ENCODE data around the gene ISX.

The ISX gene

DNA sequence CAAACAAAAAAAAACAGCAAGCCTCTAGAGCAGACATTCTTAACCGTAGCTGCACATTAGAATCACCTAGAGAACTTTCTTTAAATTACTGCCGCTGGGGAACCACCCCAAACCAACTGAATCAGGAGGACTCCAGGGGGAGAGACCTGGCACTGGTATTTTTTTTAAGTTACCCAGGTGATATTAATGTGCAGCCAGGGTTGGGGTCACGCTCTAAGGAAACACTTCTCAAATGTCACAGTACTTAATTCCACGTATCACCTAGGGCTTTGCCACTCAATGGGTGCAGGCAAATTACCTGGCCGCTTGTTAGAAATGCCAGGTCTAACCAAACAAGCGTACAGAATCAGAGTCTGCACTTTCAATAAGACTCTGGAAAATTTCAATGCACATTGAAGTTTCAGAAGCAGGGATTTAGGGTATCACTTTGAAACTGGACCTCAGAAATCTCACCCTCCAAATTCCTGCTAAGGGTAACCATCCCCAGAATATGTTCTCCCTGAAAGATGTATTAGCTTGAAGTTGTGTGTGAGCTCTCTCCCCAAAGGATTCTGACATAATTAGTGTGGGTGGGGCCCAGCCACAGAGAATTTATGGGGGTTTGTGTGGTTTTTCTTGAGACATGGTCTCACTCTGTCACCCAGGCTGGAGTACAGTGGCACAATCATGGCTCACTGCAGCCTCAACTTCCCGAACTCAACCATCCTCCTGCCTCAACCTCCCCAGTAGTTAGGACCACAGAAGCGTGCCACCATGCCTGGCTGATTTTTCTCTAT, 12.7 kb upstream of the ISX start:
- FAIRE-seq = no peak

DNA sequence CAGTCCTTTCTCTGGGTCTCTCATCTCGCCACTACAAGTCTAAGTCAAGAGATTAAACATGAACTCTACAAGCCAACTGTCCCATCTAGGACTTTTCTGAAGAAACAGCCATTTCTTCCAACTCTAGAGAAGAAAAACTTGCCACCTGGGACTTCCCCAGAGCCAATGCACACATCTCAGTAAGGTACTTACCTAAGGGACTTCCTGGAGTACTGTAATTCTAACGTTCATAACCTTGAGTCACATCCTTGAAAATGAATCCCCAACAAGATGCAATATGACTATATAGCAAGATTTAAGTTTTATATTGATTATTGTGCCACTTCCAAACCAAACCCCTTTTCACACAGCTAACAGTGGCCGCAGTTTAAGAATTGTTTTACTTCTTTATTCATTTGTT, 11.9 kb upstream of the ISX start:
- FAIRE-seq = no peak

DNA sequence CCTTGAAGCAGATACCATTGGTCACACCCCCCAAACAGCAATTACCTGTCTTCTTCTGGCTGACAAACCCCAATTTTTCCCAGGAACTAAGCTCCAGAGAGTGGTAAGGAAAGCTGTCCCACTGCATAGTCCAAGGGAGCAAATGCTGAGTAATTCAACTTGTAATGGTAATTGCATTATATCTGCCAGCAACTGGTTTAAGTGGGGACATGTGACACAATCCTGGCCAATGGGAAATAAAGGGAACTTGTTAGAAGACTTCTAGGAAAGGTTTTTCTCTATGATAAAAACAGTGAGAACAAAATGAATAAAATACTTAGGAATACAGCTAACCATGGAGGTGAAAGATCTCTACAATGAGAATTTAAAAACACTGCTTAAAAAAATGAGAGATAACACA, 9.5 kb upstream of the ISX start:
- no peak for FAIRE-seq

DNA sequence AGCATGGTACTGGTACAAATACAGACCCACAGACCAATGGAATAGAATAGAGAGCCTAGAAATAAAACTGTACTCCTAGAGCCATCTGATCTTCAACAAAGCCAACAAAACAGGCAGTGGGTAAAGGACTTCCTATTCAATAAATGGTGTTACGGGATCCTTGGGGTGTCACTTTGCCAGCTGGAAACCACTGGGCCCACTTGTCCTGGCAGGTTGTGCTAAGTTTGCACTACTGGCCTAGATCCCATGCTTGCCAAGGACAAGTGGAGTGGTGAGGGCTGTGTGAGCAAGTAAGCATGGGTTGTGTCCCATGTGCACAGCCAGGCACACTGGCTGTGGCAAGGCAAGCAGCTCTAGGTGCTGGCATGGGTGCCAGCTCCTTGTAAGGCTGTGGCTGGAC, 8.8 kb upstream of the ISX start:
- FAIRE-seq = no peak

DNA sequence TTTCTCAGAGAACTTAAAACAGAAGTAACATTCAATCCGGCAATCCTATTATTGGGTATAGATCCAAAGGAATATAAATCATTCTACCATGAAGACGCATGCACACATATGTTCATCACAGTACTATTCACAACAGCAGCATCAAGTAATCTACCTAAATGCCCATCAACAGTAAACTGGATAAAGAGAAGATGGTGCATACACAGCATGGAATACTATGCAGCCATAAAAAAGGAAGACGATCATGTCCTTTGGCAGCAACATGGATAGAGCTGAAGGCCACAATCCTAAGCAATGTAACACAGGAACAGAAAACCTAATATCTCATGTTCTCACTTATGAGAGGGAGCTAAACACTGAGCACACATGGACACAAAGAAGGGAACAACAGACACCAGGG, 6.3 kb upstream of the ISX start:
- no peak for FAIRE-seq

DNA sequence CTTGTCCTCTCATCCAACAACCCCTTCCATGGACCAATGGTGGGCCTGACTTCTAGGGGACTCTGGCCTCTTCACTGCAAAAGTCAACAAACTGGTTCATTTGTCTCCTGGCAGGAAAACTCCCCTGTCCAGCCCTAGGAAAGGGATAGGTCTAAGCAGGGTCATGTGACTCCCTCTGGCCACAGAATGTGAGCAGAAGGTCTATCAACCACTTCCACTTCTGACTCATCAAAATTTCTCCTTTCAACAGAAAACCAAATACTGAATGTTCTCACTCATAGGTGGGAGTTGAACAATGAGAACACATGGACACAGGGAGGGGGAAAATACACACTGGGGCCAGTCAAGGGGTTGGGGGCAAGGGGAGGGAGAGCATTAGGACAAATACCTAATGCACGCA, 1.3 kb upstream of the ISX start:
- FAIRE-seq = no peak

DNA sequence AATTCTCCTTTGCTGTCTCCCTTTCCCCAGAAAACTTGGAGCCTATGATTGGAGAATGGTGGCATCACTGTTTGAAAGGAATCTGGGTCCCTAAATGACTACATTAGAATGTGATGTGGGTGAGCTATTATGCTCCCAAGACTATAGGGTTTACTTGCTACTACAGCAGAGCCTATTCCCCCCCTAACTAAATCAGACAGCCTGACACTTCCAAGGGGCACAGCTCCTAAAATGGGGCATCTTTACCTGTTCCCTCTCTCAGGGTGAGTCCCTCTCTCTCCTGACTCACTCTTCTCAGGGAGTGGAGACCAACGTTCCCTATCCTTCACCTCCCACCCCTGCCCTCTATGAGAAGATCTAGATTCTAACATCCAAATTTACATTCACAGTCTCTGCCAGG, 775 bp upstream of the ISX start:
- no peak for FAIRE-seq

DNA sequence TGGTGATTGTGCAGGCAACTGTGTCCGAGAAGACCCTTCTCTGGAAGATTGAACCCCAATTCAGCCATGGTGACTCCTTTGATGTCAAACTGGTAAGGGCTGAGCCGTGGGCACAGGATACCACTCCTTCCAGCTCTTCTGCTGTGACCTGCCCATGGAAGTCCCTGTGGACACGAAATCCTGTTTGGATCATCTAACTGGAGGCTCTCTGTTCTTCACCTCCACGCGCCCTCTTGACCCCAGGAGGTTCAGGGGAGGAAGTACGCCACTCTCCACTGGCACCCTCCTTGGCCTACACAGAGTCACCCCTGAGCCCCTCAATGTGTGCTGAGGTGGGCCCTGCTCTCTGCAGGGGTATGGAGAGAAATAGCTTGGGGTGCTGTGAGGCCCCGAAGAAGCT, 810 bp downstream of the ISX start:
- FAIRE-seq = no peak

DNA sequence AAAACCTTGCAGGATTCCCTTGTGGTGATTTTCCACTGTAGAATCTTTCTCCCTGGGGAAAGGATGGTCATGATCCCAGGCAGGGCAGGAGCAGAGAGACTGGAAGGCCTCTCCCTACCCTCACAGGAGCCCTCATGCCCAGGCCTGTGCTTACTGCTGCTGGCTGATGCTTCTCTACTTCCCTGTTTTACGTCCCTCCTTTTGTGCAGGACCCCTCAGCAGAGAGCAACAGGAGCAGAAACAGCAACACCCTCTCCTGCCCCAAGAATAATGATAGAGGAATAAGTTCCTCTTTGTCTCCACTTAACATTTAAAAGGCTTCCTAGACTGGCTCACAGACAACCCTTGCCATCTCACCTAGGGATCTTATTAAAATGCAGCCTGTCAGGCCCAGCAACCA, 3.6 kb downstream of the ISX start:
- no peak for FAIRE-seq

DNA sequence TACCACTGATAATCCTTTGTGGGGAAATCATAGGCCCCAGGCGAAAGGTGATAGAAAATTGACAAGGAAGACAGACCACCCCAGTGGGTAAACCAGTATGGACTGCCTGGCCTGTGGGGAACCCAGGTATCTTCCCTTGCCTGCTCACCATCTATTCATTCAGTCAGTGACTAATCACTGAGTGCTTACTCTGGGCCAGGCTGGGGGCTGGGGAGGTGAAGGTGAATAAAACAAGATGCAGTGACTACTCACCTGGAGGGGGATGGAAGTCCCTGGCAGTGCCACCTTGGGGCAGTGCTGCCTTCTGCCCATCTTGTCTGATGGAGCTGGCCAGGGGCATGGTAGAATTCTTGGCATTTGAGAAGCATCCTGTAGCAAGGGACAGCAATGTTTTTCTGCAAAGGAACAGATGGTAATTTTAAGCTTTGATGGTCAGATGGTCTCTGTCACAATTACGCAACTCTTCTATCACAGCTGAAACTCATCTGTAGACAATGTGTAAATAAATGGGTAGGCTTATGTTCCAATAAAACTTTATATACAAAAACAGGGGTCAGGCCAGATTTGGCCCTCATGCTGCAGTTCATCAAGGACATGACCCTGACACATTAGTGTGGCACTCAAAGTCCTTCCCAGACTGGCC, 4.6 kb downstream of the ISX start:
- FAIRE-seq = no peak

DNA sequence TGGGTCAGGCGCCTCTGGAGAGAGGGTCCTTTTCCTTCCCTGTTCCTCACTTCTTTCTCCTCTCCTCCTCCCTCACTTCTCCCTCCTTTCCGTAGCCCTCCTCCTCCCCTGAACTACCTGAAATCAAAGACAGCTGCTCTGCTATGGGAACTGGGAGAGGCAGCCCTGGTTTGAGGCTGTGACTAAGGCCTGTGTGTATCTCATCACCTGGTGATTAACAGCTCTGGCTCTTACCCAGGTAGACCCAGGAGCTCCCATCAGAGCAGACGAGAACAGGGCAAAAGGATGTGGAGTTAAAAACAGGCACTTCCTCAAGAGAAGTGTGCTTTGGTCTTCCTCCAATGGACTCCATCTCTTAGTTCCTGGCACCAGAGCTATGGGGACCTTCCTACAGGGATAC, 5.8 kb downstream of the ISX start:
- FAIRE-seq = no peak

DNA sequence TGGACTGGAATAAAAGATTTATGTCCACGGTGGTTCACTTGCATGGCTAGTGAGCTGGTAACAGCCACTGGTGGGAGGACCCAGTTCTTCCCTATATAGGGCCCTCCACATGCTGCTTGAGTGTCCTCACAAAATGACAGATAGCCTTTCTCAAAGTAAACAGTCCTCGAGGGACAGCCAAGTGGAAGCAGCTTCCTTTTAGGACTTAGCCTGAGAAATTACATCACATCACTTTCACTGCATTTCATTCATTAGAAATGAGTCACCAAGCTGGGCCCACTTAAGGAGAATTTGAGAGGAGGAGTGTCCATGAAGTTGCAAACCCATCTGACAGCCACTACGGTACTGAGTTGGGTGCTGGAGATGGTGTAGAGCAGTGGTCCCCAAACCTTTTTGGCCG, 7.0 kb downstream of the ISX start:
- no peak for FAIRE-seq

DNA sequence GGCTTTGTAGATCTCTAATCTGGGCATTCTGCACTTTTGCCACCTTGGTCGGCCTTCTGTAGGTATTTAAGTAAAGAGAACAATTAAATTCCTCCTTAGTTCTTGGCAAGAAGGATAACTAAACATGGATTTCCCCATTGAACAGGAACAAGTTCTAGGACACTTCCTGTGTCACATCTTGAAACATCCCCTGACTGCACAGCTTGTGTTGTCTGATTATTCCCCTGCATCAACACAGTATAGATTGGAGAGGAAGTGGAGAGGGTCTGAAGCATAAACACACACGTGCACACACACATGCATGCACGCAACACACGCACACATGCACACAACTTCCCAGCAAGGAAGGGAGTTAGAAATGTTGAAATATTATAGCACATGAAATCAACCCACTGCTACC, 8.6 kb downstream of the ISX start:
- no peak for FAIRE-seq

DNA sequence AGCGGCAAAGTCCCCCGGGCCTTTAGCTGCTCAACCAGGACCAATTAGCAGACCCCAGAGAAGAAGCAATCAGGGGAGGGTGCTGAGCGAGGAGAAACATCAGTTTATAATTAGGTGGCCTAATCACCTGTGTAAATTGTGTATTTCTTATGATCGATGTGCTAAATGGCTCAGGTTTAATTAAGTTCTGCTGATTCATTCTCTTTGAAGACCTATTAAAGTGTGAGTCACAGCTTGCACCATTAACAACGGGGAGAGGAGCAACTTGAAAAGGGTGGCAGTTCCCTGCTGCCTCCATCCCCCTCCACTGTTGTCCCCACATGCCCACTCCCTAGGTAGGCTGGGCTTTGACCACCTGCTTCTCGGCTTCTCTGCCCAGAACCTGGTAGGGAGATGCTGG, 10.7 kb downstream of the ISX start:
- FAIRE-seq = no peak

DNA sequence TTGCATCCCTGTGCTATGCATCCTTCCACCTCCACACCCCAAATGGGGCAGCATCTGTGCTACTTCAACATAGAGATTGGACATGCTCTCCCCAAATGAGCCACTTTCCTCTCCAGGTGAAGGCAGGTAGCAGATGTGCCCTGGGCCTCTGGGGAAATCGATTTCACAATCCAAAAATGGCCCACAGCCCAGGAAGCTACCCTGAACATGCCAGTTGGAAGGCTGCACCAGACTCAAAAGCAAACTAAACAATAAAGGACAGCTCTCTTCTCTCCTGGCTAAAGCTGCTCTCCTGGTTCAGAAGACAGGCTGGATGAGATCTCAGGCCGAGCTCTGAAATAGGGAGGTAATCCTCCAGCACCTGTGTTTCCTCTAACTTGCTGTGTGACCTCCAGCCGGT, 19.7 kb downstream of the ISX start:
- FAIRE-seq = no peak

DNA sequence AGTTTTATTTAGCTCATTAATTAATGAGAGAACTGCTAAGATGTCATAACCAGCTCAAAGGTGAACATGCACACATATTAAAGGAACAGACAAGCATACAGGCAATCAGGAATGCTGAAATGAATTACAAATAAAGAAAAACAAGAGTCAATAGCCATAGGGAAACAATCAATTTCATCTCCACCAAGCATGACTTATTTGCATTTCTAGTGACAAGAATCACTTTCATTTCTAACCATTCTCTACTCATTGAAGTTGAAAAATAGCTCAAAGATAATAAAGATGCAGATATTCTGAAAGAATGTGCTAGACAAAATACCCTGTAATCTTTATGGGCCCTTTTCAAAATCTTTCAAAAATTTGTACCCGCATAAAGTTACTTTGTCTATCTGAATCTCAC, 23.2 kb downstream of the ISX start:
- no peak for FAIRE-seq

DNA sequence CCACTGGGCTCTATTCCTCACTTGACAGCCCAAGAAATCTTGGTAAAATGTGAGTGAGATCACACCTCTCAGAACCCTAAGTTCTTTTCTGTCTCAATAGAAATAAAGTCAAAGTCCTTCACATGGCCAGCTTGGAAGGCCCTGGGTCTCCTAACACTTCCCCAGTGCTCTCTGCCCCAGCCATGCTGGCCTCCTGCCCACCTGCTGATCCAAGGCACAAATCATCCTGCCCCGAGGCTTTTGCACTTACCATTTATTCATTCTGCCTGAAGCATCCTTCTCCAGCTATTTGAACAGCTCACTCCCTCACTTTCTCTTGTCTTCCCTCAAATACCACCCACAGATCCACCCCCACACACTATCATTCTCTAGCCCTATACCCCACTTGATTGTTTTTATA, 26.4 kb downstream of the ISX start:
- FAIRE-seq = no peak

DNA sequence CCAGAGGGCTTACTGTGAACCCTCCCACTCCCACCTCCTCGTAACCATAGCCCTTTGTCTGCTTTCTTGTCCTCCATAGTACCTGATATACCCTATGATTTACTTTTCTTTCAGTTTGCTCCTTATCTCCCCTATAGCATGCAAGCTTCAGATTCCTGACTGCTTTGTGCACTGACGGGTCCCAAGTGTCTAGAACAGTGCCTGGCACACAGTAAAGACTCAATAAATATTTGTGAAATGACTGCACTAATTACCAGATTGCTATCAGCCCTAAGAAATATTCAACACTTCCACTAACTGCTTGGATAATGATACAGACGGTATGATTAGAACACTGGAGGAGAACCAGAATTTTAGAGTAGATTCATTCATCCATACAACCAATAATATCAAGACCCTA, 33.0 kb downstream of the ISX start:
- FAIRE-seq = no peak

DNA sequence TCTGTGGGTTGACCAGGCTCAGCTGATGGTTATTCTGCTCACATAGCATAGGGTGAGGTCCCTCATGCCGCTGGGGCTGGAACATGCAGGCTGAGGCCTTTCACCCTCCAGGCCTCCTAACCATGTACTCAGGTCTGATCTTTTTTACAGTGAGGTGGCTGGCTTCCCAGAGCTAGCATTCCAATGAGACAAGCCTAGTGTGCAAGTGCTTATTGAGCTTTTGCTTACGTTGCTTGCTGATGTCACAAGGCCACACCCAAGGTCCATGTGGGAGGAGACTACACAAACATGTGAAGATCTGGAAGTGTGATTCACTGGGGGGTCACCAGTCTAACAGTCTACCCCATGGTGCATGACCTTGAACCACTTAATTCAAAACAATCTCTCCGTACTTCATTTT, 33.9 kb downstream of the ISX start:
- FAIRE-seq = no peak

DNA sequence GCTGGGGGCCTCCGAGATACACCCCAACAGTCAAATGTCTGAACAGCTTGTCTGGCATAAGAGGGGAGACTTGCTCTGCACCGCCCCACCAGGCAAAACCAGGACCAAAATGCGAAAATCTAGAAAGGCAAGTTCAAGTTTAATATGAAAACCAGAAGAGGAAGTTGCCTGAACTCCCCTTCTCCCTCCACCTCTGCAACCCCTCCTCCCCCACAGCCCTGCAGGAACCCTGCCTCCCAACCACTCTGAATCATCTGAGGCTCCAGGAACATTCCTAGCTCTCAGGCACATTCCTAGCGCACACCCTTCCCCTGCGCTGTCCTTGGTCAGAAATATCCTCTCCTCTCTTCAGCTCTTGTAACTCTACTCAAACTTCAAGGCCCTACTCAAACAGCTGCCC, 36.7 kb downstream of the ISX start:
- FAIRE-seq = no peak

DNA sequence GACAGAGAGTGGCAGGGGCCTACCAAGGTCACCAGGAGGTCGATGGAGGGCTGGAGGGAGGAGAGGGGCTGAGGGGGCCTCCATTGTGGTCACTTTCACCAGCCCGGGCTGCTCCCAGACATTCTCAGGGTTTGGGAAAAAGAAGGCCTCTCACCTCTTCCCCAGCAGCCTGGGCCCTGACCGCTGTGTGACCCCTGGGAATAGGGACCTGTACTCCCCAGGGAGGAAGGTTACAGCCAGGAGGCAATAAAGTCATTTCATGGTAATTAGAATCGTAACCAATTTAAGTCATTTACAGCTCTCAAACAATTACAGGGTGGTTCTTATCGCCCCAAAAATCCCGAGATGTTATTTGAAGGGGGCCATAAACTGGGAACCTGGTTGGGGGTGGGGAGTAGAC, 37.8 kb downstream of the ISX start:
- FAIRE-seq = no peak

DNA sequence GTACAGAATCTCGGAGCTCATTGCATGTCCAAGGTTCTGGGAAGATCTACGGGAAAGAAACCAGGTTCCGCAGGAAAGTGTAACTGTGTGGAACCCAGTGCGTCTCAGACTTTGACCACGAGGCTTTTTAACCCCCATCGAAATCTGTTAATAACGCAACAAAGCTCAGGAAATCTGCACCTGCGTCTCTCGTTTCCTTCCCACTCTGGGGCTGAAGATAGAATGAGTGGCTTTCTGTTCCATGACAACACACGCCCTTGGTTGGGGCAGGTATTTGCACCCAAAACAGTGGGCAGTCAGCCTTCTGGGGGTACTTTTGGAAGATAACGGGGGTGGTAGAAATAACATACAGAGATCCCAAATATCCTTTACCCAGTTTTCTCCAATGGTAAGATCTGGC, 38.5 kb downstream of the ISX start:
- FAIRE-seq = no peak

DNA sequence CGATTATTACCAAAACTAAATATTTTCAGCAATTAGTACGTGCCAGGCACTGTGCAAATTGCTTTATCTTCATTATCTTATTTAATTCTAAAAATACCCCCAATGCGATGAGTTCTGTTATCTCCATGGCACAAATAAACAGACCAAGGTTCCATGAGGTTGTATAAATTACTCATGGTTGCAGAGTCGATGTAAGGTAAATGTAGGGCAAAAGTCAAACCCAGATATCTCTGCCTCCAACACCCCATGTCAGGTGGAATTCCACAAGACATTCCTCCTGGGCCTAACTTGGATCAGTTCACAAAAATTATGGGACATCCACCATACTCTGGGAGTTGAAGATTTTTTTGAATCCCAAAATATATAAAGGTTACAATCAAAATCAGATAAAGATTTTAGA, 43.7 kb downstream of the ISX start:
- FAIRE-seq = no peak

DNA sequence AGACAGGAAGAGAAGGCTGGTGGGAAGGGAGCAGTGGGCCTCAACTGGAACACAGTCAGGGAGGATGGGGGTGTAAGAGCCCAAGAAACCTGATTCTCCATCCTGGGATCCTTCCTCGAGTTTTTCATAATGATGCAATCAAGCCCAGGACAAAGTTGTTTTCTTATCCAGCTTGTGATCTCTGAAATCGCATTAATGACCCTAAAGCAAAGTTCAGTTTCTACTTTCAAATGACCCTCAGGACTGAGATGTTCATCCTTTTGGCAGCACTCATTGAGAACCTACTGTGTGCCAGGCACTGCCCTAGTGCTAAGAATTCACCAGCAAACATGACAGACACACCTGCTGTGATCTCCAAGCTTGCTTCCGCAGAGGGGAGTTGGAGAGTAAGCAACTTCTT, 45.3 kb downstream of the ISX start:
- no peak for FAIRE-seq

DNA sequence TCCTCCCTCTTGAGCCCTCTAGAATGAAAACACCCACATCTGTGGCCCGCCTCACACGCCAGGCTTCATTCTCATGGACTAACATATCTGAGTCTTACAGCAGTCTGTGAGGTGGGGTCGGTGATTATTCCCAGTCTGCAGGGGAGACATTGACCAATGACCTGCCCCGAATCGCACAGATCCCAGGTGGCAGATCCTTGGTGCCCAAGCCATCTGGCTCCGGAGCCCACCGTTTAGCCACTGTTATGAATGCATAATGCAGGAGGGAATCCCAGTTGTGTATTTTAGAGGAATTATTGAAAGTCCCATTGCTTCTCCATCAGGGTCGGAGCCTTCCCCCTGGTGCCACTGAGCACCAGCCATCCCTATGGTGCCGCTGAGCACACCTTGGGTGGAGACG, 47.4 kb downstream of the ISX start:
- FAIRE-seq = no peak

Data from A204.1 (cell line).